Limb (tissue), 2 donors: ENCODE data around the gene ST8SIA2.
"Not testable (repeated sequence)": the region's sequence is repeated elsewhere in the genome, so short reads cannot be mapped to it uniquely, and the experiment has no call there.

ENCODE experiments used
- DNase-seq, 2 donors: peaks; one replicate each; pipeline ENCODE4 v3.0.0-alpha.2; 2016; ENCODE audit errors: extremely low spot score in 2 of 2

Gene ST8SIA2

GRCh38 chr15:92438471-92438870 lies 44.8 kb downstream of the ST8SIA2 start:
- DNase-seq: no peak

- no peak for DNase-seq
Observed at GRCh38 chr15:92443381-92443780, 49.7 kb downstream of the ST8SIA2 start.

DNA sequence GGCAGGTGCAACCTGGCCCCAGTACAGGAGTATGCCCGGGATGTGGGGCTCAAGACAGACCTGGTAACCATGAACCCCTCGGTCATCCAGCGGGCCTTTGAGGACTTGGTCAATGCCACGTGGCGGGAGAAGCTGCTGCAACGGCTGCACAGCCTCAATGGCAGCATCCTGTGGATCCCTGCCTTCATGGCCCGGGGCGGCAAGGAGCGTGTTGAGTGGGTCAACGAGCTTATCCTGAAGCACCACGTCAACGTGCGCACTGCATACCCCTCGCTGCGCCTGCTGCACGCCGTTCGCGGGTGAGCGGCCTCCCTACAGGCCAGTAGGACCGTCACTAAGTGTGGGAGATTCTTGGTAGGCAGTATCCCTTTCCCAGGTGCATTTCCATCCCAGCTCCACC lies 51.0 kb downstream of the ST8SIA2 start:
- DNase-seq: no peak

- no peak for DNase-seq
Observed at GRCh38 chr15:92448370-92448769, 54.7 kb downstream of the ST8SIA2 start.

DNA sequence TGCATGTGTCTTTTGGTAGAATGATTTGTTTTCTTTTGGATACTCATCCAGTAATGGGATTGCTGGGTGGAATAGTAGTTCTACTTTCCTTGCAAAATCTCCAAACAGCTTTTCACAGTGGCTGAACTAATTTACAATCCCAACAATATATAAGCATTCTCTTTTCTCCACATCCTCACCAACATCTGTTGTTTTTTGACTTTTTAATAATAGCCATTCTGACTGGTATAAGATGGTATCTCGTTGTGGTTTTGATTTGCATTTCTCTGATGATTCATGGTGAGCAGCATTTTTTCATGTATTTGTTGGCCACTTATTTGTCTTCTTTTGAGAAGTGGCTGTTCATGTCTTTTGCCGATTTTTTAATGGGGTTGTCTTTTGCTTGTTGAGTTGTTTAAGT lies 55.8 kb downstream of the ST8SIA2 start:
- DNase-seq: no peak

GRCh38 chr15:92451225-92451825 lies 57.6 kb downstream of the ST8SIA2 start:
- no peak for DNase-seq

DNA sequence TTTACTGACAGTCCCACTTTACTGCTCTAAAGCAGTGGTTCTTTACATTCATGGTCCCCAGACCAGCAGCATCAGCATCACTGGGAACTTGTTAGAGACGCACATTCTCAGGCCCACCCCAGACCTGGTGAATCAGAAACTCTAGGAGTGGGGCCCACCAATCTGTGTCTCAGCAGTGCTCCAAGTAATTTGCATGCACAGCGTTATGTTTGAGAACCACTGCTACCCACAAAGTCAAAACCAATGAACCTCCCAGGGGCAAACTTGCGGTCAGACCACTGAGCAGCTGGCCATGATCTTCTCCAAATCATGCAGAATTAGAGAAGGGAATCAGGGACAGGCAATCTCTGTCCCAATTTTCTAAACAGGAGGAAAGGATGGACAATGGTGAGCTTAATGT lies 58.5 kb downstream of the ST8SIA2 start:
- no peak for DNase-seq

- DNase-seq: no peak
Observed at GRCh38 chr15:92453607-92454006, 59.9 kb downstream of the ST8SIA2 start.

- no peak for DNase-seq
Observed at GRCh38 chr15:92454555-92455105, 60.9 kb downstream of the ST8SIA2 start.

DNA sequence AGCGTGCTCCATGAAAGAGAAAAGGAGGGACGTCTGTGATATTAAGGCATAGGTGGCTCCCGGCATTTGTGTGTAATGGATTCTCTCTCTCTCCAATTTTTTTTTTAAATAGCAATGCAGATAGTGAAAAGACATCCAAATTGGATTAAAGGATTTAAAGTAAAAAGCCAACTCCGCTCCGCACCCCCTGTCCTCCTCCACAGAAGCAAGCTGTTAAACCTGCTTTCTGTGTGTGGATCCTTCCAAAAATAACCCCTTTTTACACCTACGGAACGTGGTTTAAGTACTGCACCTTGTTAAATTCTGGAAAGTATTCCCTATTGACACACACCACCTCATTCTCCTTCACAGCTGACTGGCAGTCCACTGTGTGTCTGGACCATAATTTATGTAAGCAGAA lies 61.6 kb downstream of the ST8SIA2 start:
- no peak for DNase-seq

DNA sequence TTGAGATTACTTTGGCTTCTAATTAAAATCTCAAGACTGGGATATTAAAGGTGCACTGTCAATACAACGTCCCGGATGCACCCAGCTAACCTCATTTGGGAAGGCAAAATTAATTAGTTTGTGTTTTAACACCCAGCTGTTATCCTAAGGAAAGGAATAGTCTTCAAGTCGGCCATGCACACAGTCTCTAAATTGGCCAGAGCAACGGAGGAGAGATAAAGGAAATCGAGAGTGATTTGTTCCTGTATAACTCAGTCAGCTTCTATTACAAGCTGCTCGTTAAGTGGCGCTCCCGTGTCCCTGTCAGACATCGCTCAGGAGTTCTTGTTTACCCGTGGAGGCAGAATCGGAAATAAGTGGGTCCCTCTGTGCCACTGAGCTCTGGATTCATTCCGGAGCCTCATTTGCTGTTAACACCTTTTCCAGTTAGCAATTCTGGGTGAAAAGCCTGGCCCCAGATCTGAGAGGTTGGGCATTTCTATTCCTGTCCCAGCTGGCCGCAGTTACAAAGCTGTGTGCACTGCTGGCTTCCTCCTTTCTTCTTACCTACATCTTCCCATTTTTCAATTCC lies 63.9 kb downstream of the ST8SIA2 start:
- DNase-seq: no peak

DNA sequence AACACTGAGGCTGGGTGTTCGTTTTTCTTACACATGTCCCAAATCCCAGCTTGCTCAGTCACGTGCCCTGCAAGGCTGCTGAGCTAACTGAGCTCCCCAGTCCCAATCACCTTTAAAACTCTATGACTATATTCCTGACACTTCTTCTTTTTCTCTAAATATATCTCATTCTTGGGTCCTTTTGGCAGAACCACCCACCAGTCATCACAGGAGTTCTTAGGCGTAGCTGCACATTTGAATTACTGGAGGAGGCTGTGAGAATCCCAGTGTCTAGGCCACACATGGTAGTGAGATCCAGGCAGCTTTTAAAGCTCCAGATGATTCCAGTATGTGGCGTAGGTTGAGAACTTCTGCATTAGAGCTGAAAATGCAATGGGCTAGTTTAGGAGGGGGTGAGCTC lies 66.3 kb downstream of the ST8SIA2 start:
- DNase-seq: no peak

DNA sequence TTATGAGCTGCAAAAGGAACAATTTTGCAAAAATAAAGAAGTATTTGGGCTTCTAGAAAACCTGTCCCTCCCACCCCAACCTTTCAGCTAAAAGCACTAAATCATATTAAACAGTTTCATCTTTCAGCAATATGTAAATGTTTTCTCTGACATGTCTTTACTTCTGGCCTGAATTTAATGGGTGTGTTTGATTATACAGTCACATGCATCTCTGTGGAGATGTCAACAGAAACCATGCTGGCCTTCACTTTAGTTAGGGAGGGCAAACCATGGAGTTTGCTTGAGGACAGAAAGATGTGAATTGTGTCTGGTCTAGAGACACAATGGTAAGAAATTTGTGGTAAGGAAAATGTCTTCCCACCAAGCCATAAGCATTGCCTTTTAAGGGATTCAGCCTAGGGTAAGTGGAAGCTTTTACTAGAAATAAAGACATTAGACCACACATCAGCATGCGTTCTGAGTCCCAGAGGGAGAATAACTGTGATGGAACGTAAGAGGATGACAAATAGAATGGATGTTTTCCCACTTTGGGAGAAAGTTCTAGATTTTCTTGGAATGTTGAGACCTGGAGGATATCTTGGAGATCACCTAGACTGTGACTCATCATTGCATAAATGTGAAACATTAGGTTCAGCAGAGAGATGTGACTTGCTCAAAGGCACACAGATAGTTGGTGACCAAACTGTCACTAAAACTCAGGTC lies 68.9 kb downstream of the ST8SIA2 start:
- DNase-seq: no peak

DNA sequence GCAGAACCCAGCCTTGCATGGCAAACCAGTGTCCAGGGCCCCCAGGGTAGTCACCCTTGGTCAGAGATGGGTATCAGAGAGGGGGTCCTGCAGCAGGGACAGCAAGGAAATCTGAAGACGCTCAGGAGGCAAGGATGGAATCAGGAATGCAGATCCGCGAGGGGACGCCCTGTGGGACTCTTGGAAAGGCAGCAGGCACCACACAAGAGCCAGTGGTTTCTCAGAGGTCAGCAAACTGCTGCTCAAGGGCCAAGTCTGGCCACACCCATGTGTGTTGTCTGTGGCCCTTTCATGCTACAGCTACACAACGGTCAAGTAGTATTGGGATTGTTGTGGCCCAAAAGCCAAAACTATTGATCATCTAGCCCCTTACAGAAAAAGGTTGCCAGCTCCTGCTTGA lies 69.7 kb downstream of the ST8SIA2 start:
- DNase-seq: no peak

- DNase-seq: no peak
Observed at GRCh38 chr15:92463826-92464225, 70.1 kb downstream of the ST8SIA2 start.

GRCh38 chr15:92466834-92467233 lies 73.2 kb downstream of the ST8SIA2 start:
- DNase-seq: peak in 1 of 2 donors; percentile 11

- peak in 1 of 2 donors; percentile 18 for DNase-seq
Observed at GRCh38 chr15:92467245-92467644, 73.6 kb downstream of the ST8SIA2 start.

DNA sequence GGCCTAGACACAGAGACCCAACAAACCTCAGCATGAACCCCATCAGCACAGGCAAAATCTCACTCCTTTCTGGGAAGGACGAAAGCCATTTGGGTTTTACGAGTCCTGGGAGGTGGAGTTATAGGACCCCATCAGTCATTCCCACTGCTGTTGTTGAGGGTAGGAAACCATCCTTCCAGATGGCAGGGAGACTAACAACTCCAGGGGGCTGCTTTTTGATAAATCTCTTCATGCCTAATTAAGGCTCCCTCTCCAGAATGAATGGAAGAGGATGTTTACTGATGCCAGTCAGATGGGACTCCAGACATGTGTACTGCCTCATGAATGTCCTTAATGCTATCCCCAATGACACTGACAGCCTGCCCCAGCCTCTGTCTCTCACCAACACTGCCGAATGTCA lies 75.3 kb downstream of the ST8SIA2 start:
- DNase-seq: peak in 1 of 2 donors; percentile 15

GRCh38 chr15:92471288-92471687 lies 77.6 kb downstream of the ST8SIA2 start:
- DNase-seq: peak in 1 of 2 donors; percentile 6

DNA sequence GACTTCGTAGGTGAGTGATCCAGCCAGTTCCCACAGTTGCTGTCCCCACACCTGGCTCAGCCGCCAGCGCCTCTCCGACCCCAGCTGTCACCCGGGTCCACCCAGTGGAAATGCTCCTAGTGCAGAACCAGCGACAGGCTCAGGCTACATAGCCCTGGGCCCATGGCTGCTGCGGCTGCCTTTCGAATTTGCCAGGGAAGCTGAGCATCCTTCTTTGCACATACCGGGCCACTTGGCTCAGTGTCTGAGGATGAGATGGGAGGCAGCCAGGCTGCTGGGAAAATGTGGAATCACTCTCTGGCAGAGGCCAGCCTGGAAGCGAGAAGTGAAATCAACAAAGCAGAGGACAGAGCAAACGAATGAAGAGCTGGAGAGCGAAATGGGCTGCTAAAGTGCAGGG lies 80.1 kb downstream of the ST8SIA2 start:
- DNase-seq: peak in 1 of 2 donors; percentile 26

- DNase-seq: not testable (repeated sequence)
Observed at GRCh38 chr15:92479730-92480129, 86.0 kb downstream of the ST8SIA2 start.

- no peak for DNase-seq
Observed at GRCh38 chr15:92480361-92480760, 86.7 kb downstream of the ST8SIA2 start.

GRCh38 chr15:92485441-92485840 lies 91.8 kb downstream of the ST8SIA2 start:
- DNase-seq: no peak
